HepG2 (cell line): ENCODE measurements around the gene NKPD1. TPM values are rescaled to one million over a fixed set of nuclear protein-coding genes. Genes with fewer than 3 reads are reported as not detected.
A peak's percentile ranks its signal among the peaks of the same experiment; 100 is the strongest.

Experiments used
- BCL6 ChIP-seq: IDR thresholded peaks from 2 replicates; pipeline ENCODE4 v1.6.1; 2016; ENCODE audit warnings: missing genetic modification reagents, missing compliant biosample characterization
- ERF ChIP-seq: IDR thresholded peaks from 2 replicates; pipeline ENCODE4 v1.6.1; 2018; ENCODE audit warnings: missing biosample characterization, missing genetic modification reagents
- FOXK2 ChIP-seq: fragments of 450-650 bp; IDR thresholded peaks from 2 replicates; pipeline ENCODE4 v1.6.1; 2016
- GATA4 ChIP-seq: sonication (generic); IDR thresholded peaks from 2 replicates; pipeline ENCODE4 v1.6.1; 2016; ENCODE audit warnings: antibody characterized with exemption, low read depth, borderline replicate concordance
- GZF1 ChIP-seq: sonication (generic); formaldehyde crosslinking; IDR thresholded peaks from 2 replicates; pipeline ENCODE4 v1.5.1; 2020; ENCODE audit warnings: mild to moderate bottlenecking, missing genetic modification reagents
- IRX3 ChIP-seq: sonication (generic); formaldehyde crosslinking; IDR thresholded peaks from 2 replicates; pipeline ENCODE4 v1.8.1; 2023; ENCODE audit warnings: mild to moderate bottlenecking, low read depth, missing genetic modification reagents, borderline replicate concordance
- KDM2A ChIP-seq: sonication (generic); formaldehyde crosslinking; IDR thresholded peaks from 2 replicates; pipeline ENCODE4 v1.4.0; 2020; ENCODE audit warnings: low read depth, missing genetic modification reagents, borderline replicate concordance
- RARG ChIP-seq: sonication (generic); formaldehyde crosslinking; IDR thresholded peaks from 2 replicates; pipeline ENCODE4 v1.4.0; 2020; ENCODE audit warnings: low read depth, mild to moderate bottlenecking, missing genetic modification reagents
- RELA ChIP-seq: sonication (generic); formaldehyde crosslinking; IDR thresholded peaks from 2 replicates; pipeline ENCODE4 v1.4.0; 2020; ENCODE audit warnings: missing genetic modification reagents
- RXRB ChIP-seq: IDR thresholded peaks from 2 replicates; pipeline ENCODE4 v1.6.1; 2016; ENCODE audit warnings: borderline replicate concordance, missing genetic modification reagents, missing compliant biosample characterization
- SP1 ChIP-seq, 2 experiments: fragments of 450-650 bp in 1 of 2; sonication (generic) in 1 of 2; formaldehyde crosslinking in 1 of 2; IDR thresholded peaks; 2 replicates each; pipeline versions ENCODE4 v1.4.0 to v1.6.1; 2016 to 2020; ENCODE audit warnings: missing genetic modification reagents in 1 of 2
- ZFP90 ChIP-seq: sonication (generic); formaldehyde crosslinking; IDR thresholded peaks from 2 replicates; pipeline ENCODE4 v1.8.0; 2022; ENCODE audit warnings: missing genetic modification reagents, mild to moderate bottlenecking, inconsistent platforms, borderline replicate concordance
- ZNF75D ChIP-seq: sonication (generic); formaldehyde crosslinking; IDR thresholded peaks from 2 replicates; pipeline ENCODE4 v1.8.1; 2023; ENCODE audit warnings: missing genetic modification reagents, mild to moderate bottlenecking, borderline replicate concordance
- ZNF768 ChIP-seq: sonication (generic); formaldehyde crosslinking; IDR thresholded peaks from 2 replicates; pipeline ENCODE4 v1.4.0; 2020; ENCODE audit warnings: missing genetic modification reagents
- polyA plus RNA-seq, 8 experiments: library from polyadenylated mRNA; depleted of rRNA in 3 of 8; stranded (reverse) in 7 of 8; unstranded in 1 of 8; fragments of >200 nt; fragmentation: Illumina TruSeq in 4 of 8; extraction: Trizol in 4 of 8; gene quantifications; 2 replicates each; pipeline versions ENCODE4 v1.2.1 to v1.2.3, GENCODE V29; 2011 to 2016; ENCODE audit warnings: low read depth in 4 of 8, missing spikeins in 1 of 8, mixed read lengths in 1 of 8; ENCODE audit not compliant: insufficient read depth in 1 of 8
- total RNA-seq, 5 experiments: library from RNA; depleted of rRNA; stranded (reverse); fragments of >200 nt; fragmentation: Illumina TruSeq; extraction: Trizol; gene quantifications; 2 replicates each; pipeline ENCODE4 v1.2.3, GENCODE V29; 2016; ENCODE audit warnings: low read depth in 1 of 5
- TF ChIP-seq, protein P1 (sequence below): sonication (generic); formaldehyde crosslinking; conservative IDR thresholded peaks from 2 replicates; pipeline ENCODE4 v1.4.0; 2020; ENCODE audit warnings: mild to moderate bottlenecking, missing genetic modification reagents, moderate library complexity
- TF ChIP-seq, protein P2 (sequence below): sonication (generic); formaldehyde crosslinking; IDR thresholded peaks from 2 replicates; pipeline ENCODE4 v1.8.0; 2022; ENCODE audit warnings: missing genetic modification reagents, mild to moderate bottlenecking, borderline replicate concordance
- TF ChIP-seq, protein P3 (sequence below): sonication (generic); formaldehyde crosslinking; IDR thresholded peaks from 2 replicates; pipeline ENCODE4 v1.8.1; 2023; ENCODE audit warnings: mild to moderate bottlenecking, missing genetic modification reagents, borderline replicate concordance
- TF ChIP-seq, protein P4 (sequence below): sonication (generic); formaldehyde crosslinking; IDR thresholded peaks from 2 replicates; pipeline ENCODE4 v1.4.0; 2020; ENCODE audit warnings: missing genetic modification reagents, borderline replicate concordance

Gene NKPD1
- total and polyA plus RNA-seq, 2 of the 13 experiments (the other 11 are each of a cell fraction or from before 2014, with no cell fraction given): 0.03 TPM; not detected in 1

DNA sequence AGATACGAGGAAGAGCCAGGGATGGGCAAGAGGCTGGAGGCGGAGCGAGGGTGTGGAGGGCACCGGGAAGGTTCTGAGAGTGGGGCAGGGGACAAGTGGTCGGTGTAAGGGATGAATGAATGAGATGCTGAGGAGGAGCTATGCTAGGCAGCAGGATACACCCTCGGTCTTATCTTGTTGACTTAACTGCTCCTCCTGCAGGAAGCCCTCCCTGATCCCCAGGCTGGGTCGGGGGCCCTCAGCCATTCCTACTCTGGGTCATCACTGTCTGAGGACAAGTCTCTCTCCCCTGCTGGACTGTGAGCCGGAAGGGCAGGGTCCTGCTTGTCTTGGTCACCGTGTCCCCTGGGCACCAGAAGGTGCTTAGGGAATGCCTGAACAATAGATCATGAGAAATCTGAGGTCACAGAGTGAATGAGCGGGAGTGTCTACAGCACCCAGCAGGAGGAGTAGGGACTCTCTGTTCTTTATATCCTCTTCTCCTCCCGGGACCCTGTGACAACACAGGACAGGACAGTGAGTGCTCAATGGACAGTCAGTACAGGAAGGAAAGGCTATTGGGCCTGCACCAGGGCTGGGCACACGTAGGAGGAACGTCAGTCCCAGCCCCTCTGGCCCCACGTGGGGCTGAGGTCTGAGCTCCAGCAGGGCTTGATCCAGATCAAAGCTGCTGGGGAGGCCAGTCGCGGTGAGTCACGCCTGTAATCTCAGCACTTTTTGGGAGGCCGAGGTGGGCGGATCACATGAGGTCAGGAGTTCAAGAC, 6.5 kb downstream of the NKPD1 start (continued):
- TF ChIP-seq RELA: no peak
- TF ChIP-seq FOXK2: no peak
- TF ChIP-seq, protein P1, sequence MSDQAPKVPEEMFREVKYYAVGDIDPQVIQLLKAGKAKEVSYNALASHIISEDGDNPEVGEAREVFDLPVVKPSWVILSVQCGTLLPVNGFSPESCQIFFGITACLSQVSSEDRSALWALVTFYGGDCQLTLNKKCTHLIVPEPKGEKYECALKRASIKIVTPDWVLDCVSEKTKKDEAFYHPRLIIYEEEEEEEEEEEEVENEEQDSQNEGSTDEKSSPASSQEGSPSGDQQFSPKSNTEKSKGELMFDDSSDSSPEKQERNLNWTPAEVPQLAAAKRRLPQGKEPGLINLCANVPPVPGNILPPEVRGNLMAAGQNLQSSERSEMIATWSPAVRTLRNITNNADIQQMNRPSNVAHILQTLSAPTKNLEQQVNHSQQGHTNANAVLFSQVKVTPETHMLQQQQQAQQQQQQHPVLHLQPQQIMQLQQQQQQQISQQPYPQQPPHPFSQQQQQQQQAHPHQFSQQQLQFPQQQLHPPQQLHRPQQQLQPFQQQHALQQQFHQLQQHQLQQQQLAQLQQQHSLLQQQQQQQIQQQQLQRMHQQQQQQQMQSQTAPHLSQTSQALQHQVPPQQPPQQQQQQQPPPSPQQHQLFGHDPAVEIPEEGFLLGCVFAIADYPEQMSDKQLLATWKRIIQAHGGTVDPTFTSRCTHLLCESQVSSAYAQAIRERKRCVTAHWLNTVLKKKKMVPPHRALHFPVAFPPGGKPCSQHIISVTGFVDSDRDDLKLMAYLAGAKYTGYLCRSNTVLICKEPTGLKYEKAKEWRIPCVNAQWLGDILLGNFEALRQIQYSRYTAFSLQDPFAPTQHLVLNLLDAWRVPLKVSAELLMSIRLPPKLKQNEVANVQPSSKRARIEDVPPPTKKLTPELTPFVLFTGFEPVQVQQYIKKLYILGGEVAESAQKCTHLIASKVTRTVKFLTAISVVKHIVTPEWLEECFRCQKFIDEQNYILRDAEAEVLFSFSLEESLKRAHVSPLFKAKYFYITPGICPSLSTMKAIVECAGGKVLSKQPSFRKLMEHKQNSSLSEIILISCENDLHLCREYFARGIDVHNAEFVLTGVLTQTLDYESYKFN: peak; percentile 79
- TF ChIP-seq, protein P2, sequence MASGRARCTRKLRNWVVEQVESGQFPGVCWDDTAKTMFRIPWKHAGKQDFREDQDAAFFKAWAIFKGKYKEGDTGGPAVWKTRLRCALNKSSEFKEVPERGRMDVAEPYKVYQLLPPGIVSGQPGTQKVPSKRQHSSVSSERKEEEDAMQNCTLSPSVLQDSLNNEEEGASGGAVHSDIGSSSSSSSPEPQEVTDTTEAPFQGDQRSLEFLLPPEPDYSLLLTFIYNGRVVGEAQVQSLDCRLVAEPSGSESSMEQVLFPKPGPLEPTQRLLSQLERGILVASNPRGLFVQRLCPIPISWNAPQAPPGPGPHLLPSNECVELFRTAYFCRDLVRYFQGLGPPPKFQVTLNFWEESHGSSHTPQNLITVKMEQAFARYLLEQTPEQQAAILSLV (CRISPR knock-in tag): 0 out of 2 replicates have a peak, but pooled peaks have one; percentile 36
- TF ChIP-seq KDM2A: peak; percentile 38; the same call in 1 of the 2 replicates
- TF ChIP-seq ERF (CRISPR knock-in tag): no peak
- TF ChIP-seq SP1 (IDR thresholded peaks at IDR 0.05): no peak
- peak; percentile 71 for TF ChIP-seq SP1 (CRISPR knock-in tag; IDR thresholded peaks at IDR 0.05)
- no peak for TF ChIP-seq IRX3 (CRISPR knock-in tag)
- TF ChIP-seq RARG (CRISPR knock-in tag): no peak
- TF ChIP-seq GZF1: no peak
- peak; percentile 70; the same call in 1 of the 2 replicates for TF ChIP-seq GATA4
- peak; percentile 31; the same call in 1 of the 2 replicates for TF ChIP-seq ZFP90 (CRISPR knock-in tag)
- TF ChIP-seq RXRB (CRISPR knock-in tag): peak; percentile 81; the same call in 1 of the 2 replicates
- TF ChIP-seq ZNF75D (CRISPR knock-in tag): no peak
- TF ChIP-seq ZNF768 (CRISPR knock-in tag): peak; percentile 26
- TF ChIP-seq, protein P3, sequence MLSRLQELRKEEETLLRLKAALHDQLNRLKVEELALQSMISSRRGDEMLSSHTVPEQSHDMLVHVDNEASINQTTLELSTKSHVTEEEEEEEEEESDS (CRISPR knock-in tag): no peak
- TF ChIP-seq BCL6 (CRISPR knock-in tag): no peak
- TF ChIP-seq, protein P4, sequence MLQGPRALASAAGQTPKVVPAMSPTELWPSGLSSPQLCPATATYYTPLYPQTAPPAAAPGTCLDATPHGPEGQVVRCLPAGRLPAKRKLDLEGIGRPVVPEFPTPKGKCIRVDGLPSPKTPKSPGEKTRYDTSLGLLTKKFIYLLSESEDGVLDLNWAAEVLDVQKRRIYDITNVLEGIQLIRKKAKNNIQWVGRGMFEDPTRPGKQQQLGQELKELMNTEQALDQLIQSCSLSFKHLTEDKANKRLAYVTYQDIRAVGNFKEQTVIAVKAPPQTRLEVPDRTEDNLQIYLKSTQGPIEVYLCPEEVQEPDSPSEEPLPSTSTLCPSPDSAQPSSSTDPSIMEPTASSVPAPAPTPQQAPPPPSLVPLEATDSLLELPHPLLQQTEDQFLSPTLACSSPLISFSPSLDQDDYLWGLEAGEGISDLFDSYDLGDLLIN (CRISPR knock-in tag): no peak
